ENCODE results near the gene OR8H1. TPM values are rescaled to one million over a fixed set of nuclear protein-coding genes. Genes with fewer than 3 reads are reported as not detected.

Gene OR8H1
- total RNA-seq, 1 experiment from 2014 or later, result not detected

- TF ChIP-seq CTCF (IDR thresholded peaks at IDR 0.05; ENCODE audit: unreplicated experiment), result no peak
- intact Hi-C loops (cut with micrococcal nuclease; ENCODE audit: unreplicated experiment), result no loop called here
- Mint-ChIP-seq H3K36me3 (ENCODE audit: insufficient read depth, unreplicated experiment) (no peaks in the 10 kb centered on the region), H3K27ac (ENCODE audit: unreplicated experiment) (no peak overlapping the region), H3K27me3 (ENCODE audit: unreplicated experiment) (no peaks in the 10 kb centered on the region), H3K9me3 (ENCODE audit: low read depth, unreplicated experiment) (peaks cover 24% of the 10 kb centered on the region), H3K4me3 (ENCODE audit: low read depth, unreplicated experiment) (no peak overlapping the region), H3K4me1 (ENCODE audit: low read depth, unreplicated experiment) (no peaks in the 10 kb centered on the region)
- DNase-seq, result no peak
- CTCF ChIA-PET, result no interaction called here
- no TSS peak for BruUV-seq (replicated peaks)
These were observed 21.0 kb downstream of the OR8H1 start for GRCh38 chr11:56271092-56271491.

GRCh38 chr11:56251954-56252353, 40.1 kb downstream of the OR8H1 start, which contains the start of gene OR5T3:
Gene OR5T3, plus strand, starts transcription at chr11:56252254. Its CDS starts 0 bp downstream, at chr11:56252254.
- intact Hi-C loops (cut with micrococcal nuclease; ENCODE audit: unreplicated experiment), result no loop called here
- CTCF ChIA-PET, result no interaction called here
- Mint-ChIP-seq H3K9me3 (ENCODE audit: low read depth, unreplicated experiment) (peaks cover 21% of the 10 kb centered on the region), H3K27ac (ENCODE audit: unreplicated experiment) (no peak within 1 kb of the TSS), H3K4me1 (ENCODE audit: low read depth, unreplicated experiment) (no peaks in the 10 kb centered on the region), H3K4me3 (ENCODE audit: low read depth, unreplicated experiment) (no peak within 1 kb of the TSS), H3K36me3 (ENCODE audit: insufficient read depth, unreplicated experiment) (no peaks in the 10 kb centered on the region), H3K27me3 (ENCODE audit: unreplicated experiment) (no peaks in the 10 kb centered on the region)
- BruUV-seq (replicated peaks), result no TSS peak
- no peak for TF ChIP-seq CTCF (IDR thresholded peaks at IDR 0.05; ENCODE audit: unreplicated experiment)
- DNase-seq, result no peak

Other genes with a start within 250 kb of the OR8H1 start
- not detected in 2 replicates for gene OR8I2, start 198.9 kb downstream of the OR8H1 start, total RNA-seq (2022)
- not detected in 2 replicates for gene OR8H2, start 188.6 kb downstream of the OR8H1 start, total RNA-seq (2022)
- gene OR8H3, start 169.9 kb downstream of the OR8H1 start, total RNA-seq (2022), result not detected in 2 replicates
- gene OR8J3, start 152.1 kb downstream of the OR8H1 start, total RNA-seq (2022), result not detected in 2 replicates
- gene OR8K5, start 131.9 kb downstream of the OR8H1 start, total RNA-seq (2022), result not detected in 2 replicates
- gene OR5J2, start 115.6 kb downstream of the OR8H1 start, total RNA-seq (2022), result not detected in 2 replicates
- gene OR5T2, start 58.0 kb downstream of the OR8H1 start, total RNA-seq (2022), result not detected in 2 replicates
- not detected in 2 replicates for gene OR5T3, start 40.0 kb downstream of the OR8H1 start, total RNA-seq (2022)
- not detected in 2 replicates for gene OR5T1, start 18.1 kb downstream of the OR8H1 start, total RNA-seq (2022)
- not detected in 2 replicates for gene OR8K3, start 22.9 kb upstream of the OR8H1 start, total RNA-seq (2022)
- not detected in 2 replicates for gene OR8K1, start 53.8 kb upstream of the OR8H1 start, total RNA-seq (2022)
- not detected in 2 replicates for gene OR8J1, start 62.0 kb upstream of the OR8H1 start, total RNA-seq (2022)
- gene OR8U1, start 83.4 kb upstream of the OR8H1 start, total RNA-seq (2022), result not detected in 2 replicates
- gene OR5AL1, start 120.4 kb upstream of the OR8H1 start, total RNA-seq (2022), result not detected in 2 replicates
- not detected in 2 replicates for gene OR5M3, start 181.1 kb upstream of the OR8H1 start, total RNA-seq (2022)
- not detected in 2 replicates for gene OR5M8, start 199.1 kb upstream of the OR8H1 start, total RNA-seq (2022)

Data from Calu3 (cell line).